SK-MEL-5 (cell line): ENCODE measurements around the gene FBP1. TPM values are rescaled to one million over a fixed set of nuclear protein-coding genes. Genes with fewer than 3 reads are reported as not detected.

Source experiments
- DNase-seq: peaks from one replicate; pipeline ENCODE4 v3.0.0-alpha.2; 2016; ENCODE audit warnings: low read depth, low spot score
- in situ Hi-C: cut with HindIII; loops from 2 replicates; pipeline ENCODE4 v1.10.0; 2016; ENCODE audit warnings: low sequenced_read_pairs, high pct_unique_total_duplicates, low pct_unique_long_range_greater_than_20kb
- total RNA-seq: library from RNA; depleted of rRNA; stranded (reverse); fragments of >200 nt; shearing (Covaris generic); gene quantifications from 2 replicates; pipeline ENCODE4 v1.2.3, GENCODE V29; 2014

FBP1 gene
- total RNA-seq, 1 experiment from 2014 or later, result 0.71 TPM

GRCh38 chr9:94663640-94664039 lies 24.3 kb upstream of the FBP1 start:
- in situ Hi-C loops, result no loop called here
- no peak for DNase-seq

DNA sequence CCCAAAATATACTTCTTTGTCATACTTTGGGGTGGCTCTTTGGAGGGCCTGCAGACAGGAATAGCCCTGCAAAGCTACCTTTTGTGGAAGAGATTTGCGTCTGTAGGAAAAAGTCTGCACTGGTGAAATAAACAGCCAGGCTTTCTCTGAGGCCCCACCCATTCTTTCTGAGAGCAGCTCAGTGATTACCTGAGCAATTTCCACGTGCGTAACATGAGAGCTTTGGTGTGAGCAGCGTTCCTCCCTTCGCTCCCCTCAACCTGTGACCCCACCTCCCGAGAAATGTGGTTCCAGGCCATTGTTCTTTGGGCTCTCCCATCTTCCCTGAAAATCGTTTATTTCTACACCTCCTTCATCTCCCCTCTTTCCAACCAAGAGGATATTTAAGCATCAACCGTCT lies 23.8 kb upstream of the FBP1 start:
- DNase-seq, result no peak
- in situ Hi-C loops, result no loop called here

DNA sequence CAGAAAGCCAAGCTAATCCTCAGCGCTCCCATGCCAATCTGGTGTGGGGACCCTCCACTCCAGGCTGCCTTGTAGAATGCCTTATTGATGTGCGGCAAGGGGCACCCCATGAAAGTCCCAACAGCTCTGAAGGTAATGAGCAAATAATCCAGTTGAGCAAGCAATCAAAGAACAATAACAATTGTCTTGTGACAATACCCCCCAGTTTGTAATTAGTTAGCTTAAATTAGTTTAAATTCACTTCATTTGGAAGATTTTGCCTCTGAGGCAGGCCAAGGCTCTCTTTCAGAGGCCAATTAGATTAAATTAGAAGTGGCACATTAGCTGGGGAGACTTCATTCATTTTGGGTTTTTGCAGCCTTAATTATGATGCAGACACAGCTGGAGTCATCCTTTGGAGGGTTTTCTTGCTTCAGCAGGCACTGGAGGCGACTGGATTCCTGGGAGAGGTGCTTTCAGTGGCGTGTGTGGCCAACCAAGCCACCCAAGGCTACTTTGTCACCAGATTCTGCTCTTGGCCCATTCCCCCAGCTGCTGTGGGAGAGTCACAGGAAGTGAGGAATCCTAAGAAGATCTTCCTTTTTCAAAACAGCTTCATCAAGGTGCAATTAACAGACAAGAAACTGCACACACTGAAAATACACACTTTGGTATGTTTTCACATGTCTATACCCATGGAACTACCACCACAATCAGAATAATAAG lies 17.9 kb upstream of the FBP1 start:
- in situ Hi-C loops, result no loop called here
- no peak for DNase-seq

- no peak for DNase-seq
- in situ Hi-C loops, result no loop called here
Measured at GRCh38 chr9:94656200-94656599, 16.9 kb upstream of the FBP1 start.

- in situ Hi-C loops, result no loop called here
Measured at GRCh38 chr9:94655739-94656138, 16.4 kb upstream of the FBP1 start.

DNA sequence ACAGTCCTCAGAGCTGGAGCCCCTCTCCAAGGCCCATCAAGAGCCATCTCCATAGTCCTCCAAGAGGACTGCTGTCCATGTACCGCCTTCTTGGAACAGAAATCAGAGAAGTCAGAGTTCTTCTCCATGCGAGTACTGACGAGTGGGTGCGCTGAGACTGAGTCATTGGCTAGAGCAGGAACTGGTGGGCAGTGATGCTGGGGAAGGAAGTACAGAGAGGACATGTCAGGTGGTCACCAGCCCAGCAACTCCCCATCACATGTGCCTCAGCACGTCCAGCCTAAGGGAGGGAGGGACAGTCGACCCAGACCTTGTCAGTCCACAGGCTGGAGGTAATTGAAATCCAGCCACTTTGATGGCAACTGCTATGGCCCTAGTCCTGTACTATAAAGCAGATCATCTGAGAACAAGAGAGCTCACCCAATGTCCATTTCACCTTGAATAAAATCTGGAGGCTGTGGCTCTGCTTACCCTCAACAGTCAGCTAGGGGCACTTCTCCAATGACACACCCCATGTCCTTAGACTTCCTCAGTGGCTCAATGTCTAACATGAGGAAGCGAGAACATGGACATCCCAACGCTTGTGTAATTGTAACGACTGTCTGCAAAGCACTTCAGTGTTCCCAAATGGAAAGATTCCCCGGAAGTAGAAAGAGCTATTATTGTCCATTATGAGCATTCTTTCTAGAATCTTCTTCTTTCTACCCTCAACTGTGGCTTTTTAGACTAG lies 15.0 kb upstream of the FBP1 start:
- DNase-seq, result no peak
- in situ Hi-C loops, result no loop called here

More at GRCh38 chr9:94655739-94656138, 16.4 kb upstream of the FBP1 start:
- DNase-seq, result no peak

DNA sequence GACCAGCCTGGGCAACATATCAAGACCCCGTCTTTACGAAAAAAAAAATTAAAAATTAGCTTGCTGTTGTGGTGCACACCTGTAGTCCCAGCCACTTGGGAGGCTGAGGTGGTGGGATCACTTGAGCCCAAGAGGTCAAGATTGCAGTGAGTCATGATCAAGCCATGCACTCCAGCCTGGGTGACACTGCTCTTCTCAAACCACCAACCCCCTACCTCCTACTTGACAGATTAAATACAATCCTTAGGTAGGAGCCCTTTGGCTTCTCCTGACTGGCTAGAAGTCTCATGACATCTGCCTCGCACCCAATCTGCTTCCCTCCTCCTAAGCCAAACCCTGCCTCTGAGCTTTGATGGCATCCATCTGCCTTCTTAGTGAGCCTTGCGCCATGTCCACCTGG lies 11.6 kb upstream of the FBP1 start:
- in situ Hi-C loops, result no loop called here
- DNase-seq, result no peak

- DNase-seq, result no peak
- in situ Hi-C loops, result no loop called here
Measured at GRCh38 chr9:94649100-94649819, 9.9 kb upstream of the FBP1 start.

DNA sequence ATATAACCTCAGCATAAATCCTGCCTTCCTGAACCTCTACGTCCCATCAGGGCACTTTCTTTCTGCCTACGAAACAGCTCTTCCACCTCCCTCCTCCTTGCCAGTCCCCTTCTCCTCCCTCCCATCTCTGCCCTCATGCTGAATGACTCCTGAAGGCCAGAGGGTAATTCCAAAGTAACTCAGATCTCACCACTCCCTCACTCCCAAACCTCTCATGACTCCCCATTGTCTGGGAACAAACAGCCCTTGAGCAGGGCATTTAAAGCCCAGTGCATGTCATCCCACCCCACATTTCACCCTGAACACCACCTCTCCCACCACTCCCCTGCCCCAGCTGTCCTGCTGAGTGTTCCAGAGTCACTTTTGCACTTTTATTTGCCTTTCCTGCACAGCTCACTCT lies 8.9 kb upstream of the FBP1 start:
- in situ Hi-C loops, result no loop called here
- DNase-seq, result no peak

- no peak for DNase-seq
- in situ Hi-C loops, result no loop called here
Measured at GRCh38 chr9:94645901-94646300, 6.6 kb upstream of the FBP1 start.

- no peak for DNase-seq
- in situ Hi-C loops, result no loop called here
Measured at GRCh38 chr9:94644543-94644942, 5.2 kb upstream of the FBP1 start.

GRCh38 chr9:94643741-94644140 lies 4.4 kb upstream of the FBP1 start:
- in situ Hi-C loops, result no loop called here
- DNase-seq, result no peak

DNA sequence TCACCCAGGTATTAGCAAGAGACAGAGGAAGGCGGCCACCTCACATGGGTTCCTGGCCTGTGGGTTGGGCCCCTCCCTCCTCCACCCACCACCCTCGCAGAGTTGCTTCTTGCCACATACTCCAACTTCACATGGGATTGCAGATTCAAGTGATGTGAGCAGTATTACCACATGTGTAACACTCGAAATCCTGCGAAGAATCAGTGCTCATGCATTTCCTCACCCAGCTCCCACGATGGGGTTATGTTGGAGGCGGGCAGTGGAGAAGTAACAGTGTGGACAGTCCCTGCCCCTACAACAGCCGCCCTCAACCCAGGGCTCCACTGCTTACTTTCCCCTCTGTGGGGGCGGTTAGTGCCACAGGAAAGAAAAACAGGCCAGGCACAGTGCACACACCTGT lies 3.9 kb upstream of the FBP1 start:
- in situ Hi-C loops, result no loop called here
- no peak for DNase-seq

- in situ Hi-C loops, result no loop called here
- DNase-seq, result no peak
Measured at GRCh38 chr9:94642501-94642900, 3.2 kb upstream of the FBP1 start.

DNA sequence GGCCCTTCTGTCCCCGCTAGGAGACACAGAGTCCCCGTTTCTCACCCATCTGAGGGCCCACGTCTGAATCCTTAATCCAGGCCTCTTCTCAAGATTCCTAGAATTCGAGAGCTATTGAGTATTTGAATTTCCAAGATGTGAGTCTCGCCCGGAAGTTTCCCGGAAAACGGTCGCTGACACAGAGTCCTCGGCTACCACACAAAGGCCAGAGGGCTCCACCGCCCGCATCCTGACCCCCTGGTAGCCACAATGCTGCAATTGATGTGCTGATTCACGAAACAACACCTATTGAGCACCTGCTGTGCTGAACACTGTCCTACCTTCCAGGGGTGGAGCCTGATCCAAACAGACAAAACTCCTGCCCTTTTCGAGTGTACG lies 670 bp upstream of the FBP1 start:
- no peak for DNase-seq
- in situ Hi-C loops, result no loop called here

DNA sequence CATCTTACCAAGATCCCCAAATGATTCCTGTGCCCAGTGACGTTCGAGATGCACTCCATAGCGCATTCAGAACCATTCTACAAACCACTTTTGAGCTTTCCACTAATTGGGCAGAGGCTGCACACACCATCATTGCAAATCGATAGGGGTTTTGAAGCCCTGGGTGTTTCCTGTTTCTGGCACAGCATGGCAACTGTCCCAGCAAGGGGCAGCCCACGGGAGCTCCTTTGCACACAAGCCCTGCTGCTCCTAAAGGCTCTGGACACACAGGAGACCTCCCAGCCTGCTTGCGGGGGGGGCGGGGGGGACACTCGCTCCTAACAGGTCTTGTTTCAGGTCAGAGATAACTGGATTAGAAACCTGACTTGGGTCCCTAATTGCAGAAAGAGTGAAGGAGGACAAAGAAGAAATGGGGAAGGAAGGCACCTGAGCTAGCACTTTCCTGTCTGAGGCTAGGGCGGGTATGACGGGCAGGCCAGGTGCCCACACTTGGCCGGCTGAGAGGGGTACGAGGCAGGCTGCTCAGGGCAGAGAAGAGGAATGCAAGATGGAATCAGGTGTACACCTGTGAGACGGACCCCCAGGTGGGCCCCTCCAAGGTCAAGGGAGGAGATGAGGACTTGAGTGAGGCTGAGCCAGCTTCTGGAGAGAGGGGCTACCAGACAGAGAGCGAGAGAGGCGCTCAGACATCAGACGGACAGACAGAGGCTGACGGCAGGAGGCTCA lies 820 bp downstream of the FBP1 start:
- in situ Hi-C loops, result no loop called here
- DNase-seq, result no peak

GRCh38 chr9:94632737-94633136 lies 6.6 kb downstream of the FBP1 start:
- DNase-seq, result no peak
- in situ Hi-C loops, result no loop called here

DNA sequence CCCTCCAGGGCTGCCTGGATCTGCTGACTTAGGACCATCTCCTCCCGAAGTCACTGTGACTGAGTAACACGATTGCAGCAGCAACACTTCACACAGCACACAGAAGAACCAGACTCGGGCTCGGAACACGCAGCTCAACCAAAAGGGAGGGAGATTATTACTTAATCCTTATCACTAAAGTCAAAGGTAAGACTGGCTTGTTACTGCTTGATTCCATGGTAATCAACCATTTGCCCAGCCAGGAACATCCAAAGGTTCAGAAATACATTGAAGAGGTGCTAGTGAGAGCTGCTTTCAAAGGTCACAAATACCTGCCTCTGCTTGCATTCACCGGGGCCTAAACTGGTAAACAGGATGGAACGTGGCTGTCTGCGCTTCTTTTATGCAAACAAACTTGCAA lies 7.7 kb downstream of the FBP1 start:
- DNase-seq, result no peak
- in situ Hi-C loops, result no loop called here
